Naive B cell (primary cell): Measurements from ENCODE around the gene GFRA4. TPM values are rescaled to one million over a fixed set of nuclear protein-coding genes. Genes with fewer than 3 reads are reported as not detected.

Experiments
- ATAC-seq, 2 donors: fragments of 150-1000 bp; cut with Tn5 transposase; 2 replicates each; pipeline ENCODE4 v1.10.0; 2021; ENCODE audit warnings: low read depth in 2 of 2, mild to moderate bottlenecking in 2 of 2, moderate library complexity in 2 of 2
- DNase-seq: peaks from one replicate; pipeline ENCODE4 v3.0.0; 2022
- H3K27ac Mint-ChIP-seq, 6 donors: one replicate each; pipeline ENCODE4 v1.8.0; 2020 to 2022; ENCODE audit warnings: mild to moderate bottlenecking in 6 of 6, mixed read lengths in 6 of 6, moderate library complexity in 5 of 6, inconsistent platforms in 2 of 6
- H3K27me3 Mint-ChIP-seq, 3 donors: one replicate each; pipeline ENCODE4 v1.8.0; 2021 to 2022; ENCODE audit warnings: mixed read lengths in 3 of 3, mild to moderate bottlenecking in 1 of 3
- H3K36me3 Mint-ChIP-seq, 2 donors: one replicate each; pipeline ENCODE4 v1.8.0; 2020 to 2022; ENCODE audit warnings: mixed read lengths in 2 of 2, inconsistent platforms in 1 of 2, mild to moderate bottlenecking in 1 of 2
- H3K4me1 Mint-ChIP-seq, 3 donors: one replicate each; pipeline ENCODE4 v1.8.0; 2020 to 2022; ENCODE audit warnings: mixed read lengths in 3 of 3, inconsistent platforms in 1 of 3, mild to moderate bottlenecking in 1 of 3, moderate library complexity in 1 of 3
- H3K4me3 Mint-ChIP-seq, 8 donors: one replicate each; pipeline ENCODE4 v1.8.0; 2020 to 2022; ENCODE audit warnings: mild to moderate bottlenecking in 8 of 8, mixed read lengths in 8 of 8, moderate library complexity in 8 of 8, inconsistent platforms in 2 of 8
- H3K9me3 Mint-ChIP-seq, 7 donors: one replicate each; pipeline ENCODE4 v1.8.0; 2020 to 2022; ENCODE audit warnings: mixed read lengths in 7 of 7, mild to moderate bottlenecking in 5 of 7, inconsistent platforms in 2 of 7, moderate library complexity in 1 of 7
- polyA plus RNA-seq, 6 donors: library from polyadenylated mRNA; unstranded; fragments of 300-500 nt; fragmentation: Illumina TruSeq; gene quantifications; one replicate each; pipeline ENCODE4 v1.2.3, GENCODE V29; 2021; ENCODE audit warnings: low read depth in 6 of 6

Gene GFRA4
- polyA plus RNA-seq, 6 donors from 2014 or later, result not detected

DNA sequence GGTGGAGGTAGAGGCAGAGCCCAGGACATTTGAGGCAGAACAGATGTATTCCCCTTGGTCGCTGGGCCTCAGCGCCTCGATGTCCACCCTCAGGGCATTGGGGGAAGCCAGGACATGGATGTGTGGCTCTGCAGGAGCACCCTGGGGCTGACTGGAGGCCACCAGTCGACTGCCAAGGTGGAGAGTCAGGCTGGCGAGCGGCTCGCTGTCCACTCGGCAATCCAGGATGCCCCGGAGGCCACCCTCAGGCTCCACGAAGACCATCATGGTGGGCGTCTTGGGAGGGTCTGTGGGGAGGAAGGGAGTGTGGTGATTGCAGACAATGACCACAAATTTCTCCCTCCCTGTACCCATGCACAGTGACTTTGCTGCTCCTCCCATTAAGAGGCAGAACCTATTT lies 26.8 kb upstream of the GFRA4 start:
- Mint-ChIP-seq H3K27ac (no peak overlapping the region), H3K4me3 (no peak overlapping the region), H3K4me1 (peaks cover 0 to 6% (median 0%) of the 10 kb centered on the region in 3 donors), H3K27me3 (peaks cover 8 to 28% (median 22%) of the 10 kb centered on the region in 3 donors), H3K9me3 (no peaks in the 10 kb centered on the region), H3K36me3 (no peaks in the 10 kb centered on the region)
- DNase-seq, result no peak
- no peak for ATAC-seq

GRCh38 chr20:3687655-3688054 lies 24.5 kb upstream of the GFRA4 start:
- Mint-ChIP-seq H3K9me3 (no peaks in the 10 kb centered on the region), H3K4me1 (peaks cover 0 to 6% (median 0%) of the 10 kb centered on the region in 3 donors), H3K36me3 (no peaks in the 10 kb centered on the region), H3K4me3 (no peak overlapping the region), H3K27ac (peak overlapping the region in 1 of 6 donors; percentile 11), H3K27me3 (peaks cover 20 to 44% (median 37%) of the 10 kb centered on the region in 3 donors)
- ATAC-seq, result no peak
- no peak for DNase-seq

GRCh38 chr20:3686867-3687321 lies 23.7 kb upstream of the GFRA4 start:
- no peak for DNase-seq

GRCh38 chr20:3686421-3686820 lies 23.2 kb upstream of the GFRA4 start:
- no peak overlapping the region for H3K27ac Mint-ChIP-seq
- H3K4me3 Mint-ChIP-seq, result no peak overlapping the region
- no peak for ATAC-seq
- no peaks in the 10 kb centered on the region for H3K36me3 Mint-ChIP-seq
- no peak for DNase-seq
- peaks cover 0 to 7% (median under 1%) of the 10 kb centered on the region in 3 donors for H3K4me1 Mint-ChIP-seq
- H3K9me3 Mint-ChIP-seq, result no peaks in the 10 kb centered on the region
- peaks cover 20 to 46% (median 41%) of the 10 kb centered on the region in 3 donors for H3K27me3 Mint-ChIP-seq

More at GRCh38 chr20:3686867-3687321, 23.7 kb upstream of the GFRA4 start:
- H3K9me3 Mint-ChIP-seq, result no peaks in the 10 kb centered on the region
- no peak overlapping the region for H3K27ac Mint-ChIP-seq
- ATAC-seq, result no peak
- peaks cover 20 to 44% (median 37%) of the 10 kb centered on the region in 3 donors for H3K27me3 Mint-ChIP-seq
- H3K36me3 Mint-ChIP-seq, result no peaks in the 10 kb centered on the region
- H3K4me3 Mint-ChIP-seq, result no peak overlapping the region
- H3K4me1 Mint-ChIP-seq, result peaks cover 0 to 6% (median 0%) of the 10 kb centered on the region in 3 donors

DNA sequence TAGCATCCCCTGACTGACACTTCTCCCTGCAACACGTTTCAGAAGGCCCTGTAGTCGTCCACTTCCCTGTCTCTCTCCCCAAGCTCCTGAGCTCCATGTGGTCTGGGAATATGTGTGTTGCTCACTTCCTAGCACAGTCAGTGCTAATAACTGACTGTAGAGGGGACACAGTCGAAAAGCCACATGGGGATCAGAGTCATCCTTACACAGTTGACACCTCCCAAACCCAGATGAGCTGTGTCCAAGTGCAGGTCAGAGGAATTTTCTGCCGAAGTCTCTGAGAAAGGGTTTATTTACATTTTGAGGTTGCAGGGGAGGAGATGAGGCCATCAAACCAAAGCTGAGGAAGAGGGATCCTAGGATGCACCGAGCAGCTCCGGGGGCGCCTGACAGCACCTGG lies 22.1 kb upstream of the GFRA4 start:
- peaks cover 4 to 10% (median 5%) of the 10 kb centered on the region in 3 donors for H3K4me1 Mint-ChIP-seq
- H3K27me3 Mint-ChIP-seq, result peaks cover 26 to 57% (median 51%) of the 10 kb centered on the region in 3 donors
- no peaks in the 10 kb centered on the region for H3K9me3 Mint-ChIP-seq
- no peak for ATAC-seq
- no peaks in the 10 kb centered on the region for H3K36me3 Mint-ChIP-seq
- no peak for DNase-seq
- no peak overlapping the region for H3K27ac Mint-ChIP-seq
- no peak overlapping the region for H3K4me3 Mint-ChIP-seq

DNA sequence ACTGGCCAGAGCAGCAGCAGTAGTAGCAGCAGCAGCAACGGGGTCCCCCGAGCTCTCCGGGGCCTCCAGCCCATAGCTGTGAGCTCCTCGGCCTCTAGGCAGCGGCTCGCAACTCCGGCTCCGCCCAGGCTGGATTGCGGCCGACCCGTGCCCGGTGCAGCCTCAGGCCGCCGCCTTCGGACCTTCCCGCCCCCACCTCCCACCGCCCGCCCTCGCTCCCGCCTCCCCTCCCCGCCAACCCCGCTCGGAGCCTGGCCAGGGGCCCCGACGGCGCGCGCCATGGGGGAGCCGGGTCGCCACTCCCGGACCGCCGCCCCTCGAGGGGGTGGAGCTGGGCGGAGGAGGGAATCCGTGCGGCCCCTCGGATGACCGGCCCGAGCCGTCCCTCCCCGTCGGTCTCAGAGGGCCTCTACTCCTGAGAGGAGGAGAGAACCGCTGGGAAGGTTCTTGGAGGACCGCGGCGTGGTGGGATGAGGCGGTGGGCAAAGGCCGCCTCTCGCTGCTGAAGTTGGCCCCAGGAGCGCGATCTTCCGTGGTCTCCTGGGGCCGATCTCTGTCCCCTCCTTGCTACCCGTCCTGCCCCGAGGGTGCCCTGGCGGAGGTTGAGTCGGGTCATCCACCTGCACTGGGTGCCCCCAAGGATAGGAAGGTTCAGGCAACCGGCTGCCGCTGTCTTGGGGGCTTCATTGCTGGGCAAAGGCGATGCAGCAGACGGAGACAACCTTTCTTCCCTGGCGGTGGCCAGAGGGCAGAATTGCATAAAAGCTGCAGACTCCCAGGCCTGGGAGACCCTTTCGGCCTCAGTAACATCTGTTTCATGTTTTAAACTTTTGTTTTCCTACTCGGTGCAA lies 19.0 kb upstream of the GFRA4 start, which contains the start of gene ADAM33:
Gene ADAM33, minus strand, starts transcription at position 80 of the 851 bp plus-strand sequence. Its CDS starts 6 bp downstream, at position 74.
- H3K9me3 Mint-ChIP-seq, result no peaks in the 10 kb centered on the region
- H3K4me3 Mint-ChIP-seq, result peak within 1 kb of the TSS in 4 of 8 donors; percentile 30 to 51 (median 45)
- H3K27ac Mint-ChIP-seq, result no peak within 1 kb of the TSS
- no peak for DNase-seq
- H3K36me3 Mint-ChIP-seq, result no peaks in the 10 kb centered on the region
- H3K4me1 Mint-ChIP-seq, result peaks cover 4 to 5% (median 5%) of the 10 kb centered on the region in 3 donors
- H3K27me3 Mint-ChIP-seq, result peaks cover 30 to 79% (median 79%) of the 10 kb centered on the region in 3 donors
- no peak for ATAC-seq

DNA sequence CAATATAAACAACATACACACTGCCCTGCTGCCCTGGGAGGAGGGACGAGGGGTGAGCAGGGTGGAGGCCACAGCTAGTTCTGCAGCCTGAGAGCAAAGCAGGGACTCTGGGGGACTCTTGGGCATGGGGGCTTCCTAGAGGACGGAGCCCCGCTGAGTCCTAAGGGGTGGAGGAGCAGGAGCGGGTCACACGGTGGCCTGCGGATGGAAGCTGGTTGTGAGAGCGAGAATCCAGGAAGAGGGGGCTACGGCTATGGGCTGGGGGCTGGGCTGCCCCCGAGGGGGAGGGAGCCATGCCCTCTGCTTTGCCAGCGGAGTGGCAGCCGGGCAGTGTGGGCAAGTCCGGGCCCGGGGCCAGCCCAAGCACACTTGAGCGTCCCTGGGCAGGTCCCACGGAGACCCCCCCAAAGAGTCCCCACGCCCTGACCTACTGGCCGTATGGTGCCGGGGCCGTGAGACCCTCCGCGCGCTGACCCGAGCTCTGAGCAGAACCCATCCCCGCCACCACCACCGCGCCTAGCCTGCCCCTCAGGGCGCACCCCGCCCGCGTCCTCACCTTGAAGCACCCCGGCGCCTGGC lies 18.2 kb upstream of the GFRA4 start:
- H3K4me3 Mint-ChIP-seq, result peak overlapping the region in 2 of 8 donors; percentile 43 to 51
- H3K27me3 Mint-ChIP-seq, result peaks cover 34 to 79% (median 76%) of the 10 kb centered on the region in 3 donors
- peaks cover 10 to 12% (median 10%) of the 10 kb centered on the region in 3 donors for H3K4me1 Mint-ChIP-seq
- H3K27ac Mint-ChIP-seq, result no peak overlapping the region
- DNase-seq (no peak), ATAC-seq (no peak)
- H3K36me3 Mint-ChIP-seq, result no peaks in the 10 kb centered on the region
- H3K9me3 Mint-ChIP-seq, result no peaks in the 10 kb centered on the region

DNA sequence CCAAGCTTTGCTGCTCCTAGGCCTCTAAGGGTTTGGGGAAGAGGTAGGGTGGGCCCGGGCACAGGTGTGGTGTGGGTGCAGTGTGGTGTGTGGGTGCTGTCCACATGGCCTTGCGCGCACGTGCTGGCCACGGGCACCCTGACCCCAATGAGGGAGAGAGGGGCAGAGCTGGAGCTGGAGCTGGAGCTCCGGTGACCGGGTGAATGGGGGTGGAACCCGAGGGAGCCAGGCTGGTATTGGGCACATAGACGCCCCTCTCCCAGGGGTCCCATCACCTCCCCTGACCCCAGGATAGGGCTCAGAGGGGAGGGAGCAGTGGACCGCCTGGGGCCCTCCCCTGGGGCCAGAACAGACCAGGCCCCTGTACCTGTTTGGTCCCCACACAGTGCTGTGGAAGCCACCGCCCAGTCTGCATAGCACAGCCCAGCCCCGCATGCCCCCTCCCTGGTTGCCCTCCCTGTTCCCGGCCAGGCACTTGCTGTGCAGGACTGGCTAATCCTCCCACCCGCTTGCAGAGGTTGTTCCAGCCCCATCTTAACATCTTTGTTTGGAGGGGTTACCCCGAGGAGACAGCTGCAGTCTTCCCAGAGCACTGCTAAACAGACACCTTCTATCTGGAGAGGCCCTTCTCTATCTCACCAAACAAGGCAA lies 17.6 kb upstream of the GFRA4 start:
- Mint-ChIP-seq H3K27ac (no peak overlapping the region), H3K9me3 (no peaks in the 10 kb centered on the region), H3K4me3 (peak overlapping the region in 2 of 8 donors; percentile 43 to 51), H3K36me3 (no peaks in the 10 kb centered on the region), H3K27me3 (peaks cover 31 to 78% (median 73%) of the 10 kb centered on the region in 3 donors), H3K4me1 (peaks cover 10 to 12% (median 10%) of the 10 kb centered on the region in 3 donors)
- DNase-seq, result no peak
- no peak for ATAC-seq

DNA sequence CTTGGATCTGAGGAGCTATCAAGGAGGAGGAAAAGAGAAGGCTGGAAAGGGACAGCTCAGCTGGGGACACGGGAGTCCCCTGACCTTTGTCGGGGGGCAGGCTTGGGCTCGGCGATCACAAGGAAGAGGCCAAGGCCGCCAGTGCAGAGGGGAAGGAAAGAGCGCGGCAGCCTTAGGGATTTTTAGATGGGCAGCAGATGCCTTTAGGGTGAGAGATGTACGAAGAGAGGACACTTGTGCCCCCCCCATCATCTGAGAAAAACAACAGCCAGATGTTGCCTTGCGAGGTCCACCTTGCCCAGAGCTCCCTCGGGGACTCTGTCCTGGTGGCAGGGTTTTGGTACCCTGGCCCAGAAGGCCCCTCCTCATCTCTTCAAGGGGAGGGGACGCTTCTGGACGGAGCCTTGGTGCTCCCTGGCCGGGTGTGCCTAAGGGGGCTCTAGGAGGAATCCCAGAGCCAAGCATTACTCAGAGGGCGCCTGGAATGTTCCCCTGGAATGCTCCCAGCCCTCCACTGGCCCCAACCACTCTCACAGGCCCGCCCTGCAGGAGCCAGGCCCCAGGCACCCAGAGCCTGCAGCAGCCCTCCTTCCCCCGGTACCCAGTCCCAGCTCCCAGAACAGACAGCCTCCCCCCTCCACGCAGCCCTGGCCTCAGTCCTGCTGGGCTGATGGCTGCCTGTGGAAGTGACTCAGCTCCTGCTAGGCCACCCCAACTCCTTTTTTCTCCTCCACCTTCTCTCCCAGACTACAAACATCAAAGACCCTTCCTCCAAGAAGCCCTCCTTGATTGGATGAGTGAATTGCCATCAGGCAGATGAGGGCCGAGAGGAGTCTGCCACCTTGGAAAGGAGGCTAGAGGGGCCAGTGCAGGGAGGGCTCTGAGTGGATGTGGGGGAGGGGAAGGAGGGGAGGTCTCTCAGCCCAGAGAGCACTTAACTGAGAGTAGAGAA lies 16.8 kb upstream of the GFRA4 start:
- no peak for DNase-seq
- ATAC-seq, result no peak
- H3K4me3 Mint-ChIP-seq, result no peak overlapping the region
- H3K9me3 Mint-ChIP-seq, result no peaks in the 10 kb centered on the region
- peaks cover 34 to 78% (median 73%) of the 10 kb centered on the region in 3 donors for H3K27me3 Mint-ChIP-seq
- H3K36me3 Mint-ChIP-seq, result no peaks in the 10 kb centered on the region
- H3K4me1 Mint-ChIP-seq, result peaks cover 10 to 12% (median 10%) of the 10 kb centered on the region in 3 donors
- H3K27ac Mint-ChIP-seq, result no peak overlapping the region

GRCh38 chr20:3678856-3679720 lies 15.9 kb upstream of the GFRA4 start:
- Mint-ChIP-seq H3K4me1 (peaks cover 10 to 12% (median 10%) of the 10 kb centered on the region in 3 donors), H3K27ac (no peak overlapping the region)

GRCh38 chr20:3678198-3678597 lies 15.0 kb upstream of the GFRA4 start:
- peaks cover 28 to 78% (median 71%) of the 10 kb centered on the region in 3 donors for H3K27me3 Mint-ChIP-seq
- no peaks in the 10 kb centered on the region for H3K36me3 Mint-ChIP-seq

More at GRCh38 chr20:3678856-3679720, 15.9 kb upstream of the GFRA4 start:
- Mint-ChIP-seq H3K36me3 (no peaks in the 10 kb centered on the region), H3K4me3 (peak overlapping the region in 1 of 8 donors; percentile 20), H3K27me3 (peaks cover 33 to 79% (median 75%) of the 10 kb centered on the region in 3 donors), H3K9me3 (no peaks in the 10 kb centered on the region)
- no peak for ATAC-seq
- DNase-seq, result no peak

More at GRCh38 chr20:3678198-3678597, 15.0 kb upstream of the GFRA4 start:
- peak overlapping the region in 1 of 8 donors; percentile 48 for H3K4me3 Mint-ChIP-seq
- H3K9me3 Mint-ChIP-seq, result no peaks in the 10 kb centered on the region
- peaks cover 10 to 12% (median 10%) of the 10 kb centered on the region in 3 donors for H3K4me1 Mint-ChIP-seq
- H3K27ac Mint-ChIP-seq, result no peak overlapping the region
- ATAC-seq (no peak), DNase-seq (no peak)
